OCI-M2 (cell line): Measurements from ENCODE around the gene FAF1.

Experiments used
- DNase-seq: peaks from one replicate; lab custom pipeline; 2025; ENCODE audit not compliant: unreplicated experiment; lab: John Stamatoyannopoulos, UW

Gene FAF1

GRCh38 chr1:50503515-50503914 lies 456.6 kb downstream of the FAF1 start:
- no peak for DNase-seq

GRCh38 chr1:50502147-50502546 lies 457.9 kb downstream of the FAF1 start:
- no peak for DNase-seq

GRCh38 chr1:50497007-50497406 lies 463.1 kb downstream of the FAF1 start:
- DNase-seq: no peak

GRCh38 chr1:50493710-50494109 lies 466.4 kb downstream of the FAF1 start:
- no peak for DNase-seq

- DNase-seq: no peak
These were observed 467.9 kb downstream of the FAF1 start for GRCh38 chr1:50492142-50492541.

- no peak for DNase-seq
These were observed 468.9 kb downstream of the FAF1 start for GRCh38 chr1:50491142-50491541.

GRCh38 chr1:50490640-50491039 lies 469.4 kb downstream of the FAF1 start:
- no peak for DNase-seq

GRCh38 chr1:50488876-50489275 lies 471.2 kb downstream of the FAF1 start:
- DNase-seq: no peak

- no peak for DNase-seq
These were observed 471.7 kb downstream of the FAF1 start for GRCh38 chr1:50488356-50488755.

GRCh38 chr1:50487725-50488124 lies 472.3 kb downstream of the FAF1 start:
- DNase-seq: no peak

- no peak for DNase-seq
These were observed 478.8 kb downstream of the FAF1 start for GRCh38 chr1:50481142-50481736.

GRCh38 chr1:50476800-50477199 lies 483.3 kb downstream of the FAF1 start:
- DNase-seq: no peak

- no peak for DNase-seq
These were observed 484.9 kb downstream of the FAF1 start for GRCh38 chr1:50474859-50475809.

GRCh38 chr1:50473513-50473912 lies 486.6 kb downstream of the FAF1 start:
- DNase-seq: no peak

- DNase-seq: no peak
These were observed 488.1 kb downstream of the FAF1 start for GRCh38 chr1:50471967-50472366.

GRCh38 chr1:50462964-50463363 lies 497.1 kb downstream of the FAF1 start:
- DNase-seq: no peak

GRCh38 chr1:50458507-50458906 lies 501.6 kb downstream of the FAF1 start:
- no peak for DNase-seq

GRCh38 chr1:50454911-50455310 lies 505.2 kb downstream of the FAF1 start:
- no peak for DNase-seq

- no peak for DNase-seq
These were observed 506.8 kb downstream of the FAF1 start for GRCh38 chr1:50453266-50453665.

GRCh38 chr1:50452700-50453099 lies 507.4 kb downstream of the FAF1 start:
- DNase-seq: no peak

- DNase-seq: no peak
These were observed 509.0 kb downstream of the FAF1 start for GRCh38 chr1:50450861-50451653.

GRCh38 chr1:50447961-50448360 lies 512.1 kb downstream of the FAF1 start:
- no peak for DNase-seq
